Measurements from ENCODE around the gene CEND1.

GRCh38 chr11:832529-833113 is 42.7 kb upstream of the CEND1 start, which contains the start of gene CD151:
- TF ChIP-seq EZH2phosphoT487 (IDR thresholded peaks at IDR 0.05; ENCODE audit: borderline replicate concordance): no peak
- TF ChIP-seq CTCF (conservative IDR thresholded peaks at IDR 0.05; ENCODE audit: low read length): no peak

Data from Loucy (cell line).